NCI-H2196 treated with DMSO at 0.1 percent for 48 hours (cell line): Measurements from ENCODE around the gene SYTL1.

Experiments used
- DNase-seq: peaks from one replicate; lab custom pipeline; 2025; ENCODE audit not compliant: unreplicated experiment; lab: John Stamatoyannopoulos, UW

SYTL1 gene

GRCh38 chr1:27341525-27342252 is at the start of gene SYTL1:
TSS of gene SYTL1 (plus strand) at chr1:27342022. CDS start at chr1:27345335, 3,313 bp downstream.
- DNase-seq: peak; percentile 50

GRCh38 chr1:27292106-27292505 is 49.7 kb upstream of the SYTL1 start:
- no peak for DNase-seq

GRCh38 chr1:27293915-27294314 is 47.9 kb upstream of the SYTL1 start:
- DNase-seq: no peak

- peak; percentile 34 for DNase-seq
Observed at GRCh38 chr1:27296773-27297291, 45.0 kb upstream of the SYTL1 start.

GRCh38 chr1:27297903-27298302 is 43.9 kb upstream of the SYTL1 start:
- DNase-seq: no peak

- DNase-seq: no peak
Observed at GRCh38 chr1:27298632-27299384, 43.0 kb upstream of the SYTL1 start.

GRCh38 chr1:27299385-27300271 is 42.2 kb upstream of the SYTL1 start:
- peak; percentile 17 for DNase-seq

- peak; percentile 79 for DNase-seq
Observed at GRCh38 chr1:27300341-27301051, 41.3 kb upstream of the SYTL1 start.

- no peak for DNase-seq
Observed at GRCh38 chr1:27301052-27301422, 40.8 kb upstream of the SYTL1 start.

GRCh38 chr1:27301582-27302199 is 40.1 kb upstream of the SYTL1 start:
- DNase-seq: peak; percentile 24

GRCh38 chr1:27302612-27303011 is 39.2 kb upstream of the SYTL1 start:
- DNase-seq: no peak

- no peak for DNase-seq
Observed at GRCh38 chr1:27303509-27303908, 38.3 kb upstream of the SYTL1 start.

- DNase-seq: no peak
Observed at GRCh38 chr1:27306071-27306470, 35.8 kb upstream of the SYTL1 start.

GRCh38 chr1:27306892-27307761 is 34.7 kb upstream of the SYTL1 start:
- no peak for DNase-seq

GRCh38 chr1:27307874-27308598 is 33.8 kb upstream of the SYTL1 start:
- no peak for DNase-seq

- DNase-seq: no peak
Observed at GRCh38 chr1:27314169-27314568, 27.7 kb upstream of the SYTL1 start.

- no peak for DNase-seq
Observed at GRCh38 chr1:27314737-27315136, 27.1 kb upstream of the SYTL1 start.

- no peak for DNase-seq
Observed at GRCh38 chr1:27316860-27317259, 25.0 kb upstream of the SYTL1 start.

- no peak for DNase-seq
Observed at GRCh38 chr1:27318136-27318535, 23.7 kb upstream of the SYTL1 start.
